Stimulated activated CD4-positive, alpha-beta T cell treated with anti-CD3 and anti-CD28 coated beads, Interleukin-1b, Interleukin-23, amount 100 ng/mL, for 4 hours (primary cell): ENCODE data around the gene ARHGDIB.

Experiments used
- DNase-seq, 2 donors: peaks; one replicate each; pipeline ENCODE4 v3.0.0-alpha.2; 2020; ENCODE audit warnings: low read depth in 2 of 2

Gene ARHGDIB

DNA sequence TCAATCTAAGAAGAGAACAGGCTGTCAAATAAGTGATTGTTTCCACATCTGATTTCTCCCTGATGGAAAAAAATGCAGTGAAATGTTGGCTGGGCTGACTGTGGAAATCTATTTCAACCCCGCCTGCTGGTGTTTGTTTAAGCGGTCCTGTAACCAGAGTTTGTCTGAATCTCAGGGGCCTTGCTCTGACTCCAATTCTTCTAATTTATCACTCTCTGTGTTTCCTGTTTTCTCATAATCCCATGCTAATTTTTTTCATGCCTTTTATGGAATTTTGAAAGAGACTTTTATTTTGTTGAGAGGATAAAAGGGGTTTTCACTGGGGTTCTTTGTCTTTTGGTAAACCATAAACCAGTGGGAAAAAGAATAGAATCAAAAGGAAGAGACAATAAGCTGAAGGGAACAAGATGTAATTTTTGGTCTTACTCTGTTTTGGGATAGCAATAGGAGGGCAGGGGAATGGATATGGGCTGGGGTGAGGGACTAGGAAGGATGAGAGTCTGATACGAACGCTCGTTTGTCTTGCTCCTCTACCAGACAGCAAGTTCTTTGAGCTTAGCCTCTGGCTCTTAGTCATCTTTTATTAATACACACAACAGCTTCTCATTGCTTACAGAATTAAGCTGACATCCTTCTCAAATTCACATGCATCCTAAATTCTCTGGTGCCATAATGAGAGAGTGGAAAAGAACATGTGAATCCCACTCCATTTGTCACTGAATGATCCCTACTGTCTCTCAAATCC, 67.7 kb downstream of the ARHGDIB start:
- DNase-seq, result no peak

DNA sequence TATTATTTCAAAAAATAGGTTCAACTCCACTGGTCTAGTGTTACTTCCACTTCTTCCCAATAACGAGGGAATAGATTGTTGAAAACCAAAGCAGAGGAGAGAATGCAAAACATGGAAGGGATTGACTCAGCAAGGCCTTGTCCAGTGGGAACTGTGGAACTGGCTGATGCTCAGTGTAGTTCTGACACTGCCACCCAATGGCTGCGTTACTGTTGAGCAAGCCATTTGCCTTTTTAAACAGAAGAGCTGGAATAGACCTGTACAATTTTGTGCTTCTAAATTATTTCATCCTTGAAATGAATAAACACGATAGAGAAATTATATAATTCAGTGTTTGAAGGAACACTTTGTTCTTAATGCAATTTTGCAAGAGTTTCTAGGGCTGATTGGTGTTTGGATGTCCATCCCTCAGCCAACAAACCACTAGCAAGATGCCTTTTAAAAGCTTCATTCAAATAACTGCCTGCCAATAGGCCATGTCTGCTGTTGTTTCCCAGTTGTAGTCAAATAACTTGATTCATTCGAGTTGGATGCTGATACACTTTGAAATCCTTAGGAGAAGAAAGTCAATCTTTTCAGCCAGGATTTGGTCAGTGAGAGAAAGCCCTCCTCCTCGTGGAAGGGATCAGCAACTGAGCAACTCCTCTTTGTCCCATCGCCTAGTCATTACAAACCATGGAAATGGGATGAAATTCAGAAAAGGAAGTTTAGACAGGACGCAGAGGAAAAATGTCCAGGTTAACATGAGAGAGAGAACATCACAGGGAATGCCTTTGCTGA, 68.5 kb downstream of the ARHGDIB start:
- DNase-seq, result no peak
